ENCODE results near the gene C1orf232. TPM values are rescaled to one million over a fixed set of nuclear protein-coding genes. Genes with fewer than 3 reads are reported as not detected.

Gene C1orf232
- total and polyA plus RNA-seq, 2 of the 8 experiments (the other 6 are each of a cell fraction or from before 2014, with no cell fraction given) = not detected

- TF ChIP-seq CHD7 (IDR thresholded peaks at IDR 0.05; ENCODE audit: insufficient replicate concordance, low read length) (no peak), HDAC6 (IDR thresholded peaks at IDR 0.05; ENCODE audit: low read depth, low read length) (no peak), CEBPB (IDR thresholded peaks at IDR 0.05; ENCODE audit: low read depth, low read length) (0 out of 2 replicates have a peak, but pooled peaks have one; percentile 3), GTF2F1 (IDR thresholded peaks at IDR 0.05; ENCODE audit: borderline replicate concordance, low read depth, low read length) (no peak), CBX5 (IDR thresholded peaks at IDR 0.05; ENCODE audit: low read depth, low read length) (no peak), NANOG (IDR thresholded peaks at IDR 0.05; ENCODE audit: insufficient read depth, low read depth, low read length, poor library complexity, severe bottlenecking) (peak; percentile 56), RFX5 (IDR thresholded peaks at IDR 0.05; ENCODE audit: borderline replicate concordance, low read depth, low read length) (no peak), SIN3A (conservative IDR thresholded peaks at IDR 0.05 in 1 of 2, IDR thresholded peaks at IDR 0.05 in 1 of 2; ENCODE audit: low read depth in 1 of 2, low read length in 2 of 2) (peak; percentile 79 to 97; a peak in 3 of 4 replicates)
- TF ChIP-seq, protein P1, sequence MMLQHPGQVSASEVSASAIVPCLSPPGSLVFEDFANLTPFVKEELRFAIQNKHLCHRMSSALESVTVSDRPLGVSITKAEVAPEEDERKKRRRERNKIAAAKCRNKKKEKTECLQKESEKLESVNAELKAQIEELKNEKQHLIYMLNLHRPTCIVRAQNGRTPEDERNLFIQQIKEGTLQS (IDR thresholded peaks at IDR 0.05; ENCODE audit: insufficient read depth, low read depth, low read length) = peak; percentile 90
Observed at GRCh38 chr1:26169669-26170471, 1.1 kb upstream of the C1orf232 start, which contains the start of gene ZNF593 (continued).

Measured in H1 (cell line).